GM12873 (cell line): ENCODE measurements around the gene ST8SIA5.

Experiments used
- CTCF ChIP-seq: IDR thresholded peaks from 2 replicates; pipeline ENCODE4 v1.5.1; 2012; ENCODE audit warnings: low read depth, mild to moderate bottlenecking, moderate library complexity, low read length, control low read depth; ENCODE audit not compliant: insufficient read depth; ENCODE audit errors: missing control alignments

The ST8SIA5 gene

GRCh38 chr18:46627136-46627535 is 129.7 kb downstream of the ST8SIA5 start:
- TF ChIP-seq CTCF, result no peak

- no peak for TF ChIP-seq CTCF
These were observed 131.8 kb downstream of the ST8SIA5 start for GRCh38 chr18:46625069-46625468.

GRCh38 chr18:46624127-46624526 is 132.7 kb downstream of the ST8SIA5 start:
- no peak for TF ChIP-seq CTCF

GRCh38 chr18:46623541-46623940 is 133.3 kb downstream of the ST8SIA5 start:
- TF ChIP-seq CTCF, result no peak

GRCh38 chr18:46622999-46623398 is 133.9 kb downstream of the ST8SIA5 start:
- no peak for TF ChIP-seq CTCF

GRCh38 chr18:46622451-46622850 is 134.4 kb downstream of the ST8SIA5 start:
- no peak for TF ChIP-seq CTCF

GRCh38 chr18:46621871-46622270 is 135.0 kb downstream of the ST8SIA5 start:
- no peak for TF ChIP-seq CTCF
